ENCODE results near the gene RIOX2.
"Not testable (repeated sequence)": the region's sequence is repeated elsewhere in the genome, so short reads cannot be mapped to it uniquely, and the experiment has no call there.

- TF ChIP-seq, protein P1, sequence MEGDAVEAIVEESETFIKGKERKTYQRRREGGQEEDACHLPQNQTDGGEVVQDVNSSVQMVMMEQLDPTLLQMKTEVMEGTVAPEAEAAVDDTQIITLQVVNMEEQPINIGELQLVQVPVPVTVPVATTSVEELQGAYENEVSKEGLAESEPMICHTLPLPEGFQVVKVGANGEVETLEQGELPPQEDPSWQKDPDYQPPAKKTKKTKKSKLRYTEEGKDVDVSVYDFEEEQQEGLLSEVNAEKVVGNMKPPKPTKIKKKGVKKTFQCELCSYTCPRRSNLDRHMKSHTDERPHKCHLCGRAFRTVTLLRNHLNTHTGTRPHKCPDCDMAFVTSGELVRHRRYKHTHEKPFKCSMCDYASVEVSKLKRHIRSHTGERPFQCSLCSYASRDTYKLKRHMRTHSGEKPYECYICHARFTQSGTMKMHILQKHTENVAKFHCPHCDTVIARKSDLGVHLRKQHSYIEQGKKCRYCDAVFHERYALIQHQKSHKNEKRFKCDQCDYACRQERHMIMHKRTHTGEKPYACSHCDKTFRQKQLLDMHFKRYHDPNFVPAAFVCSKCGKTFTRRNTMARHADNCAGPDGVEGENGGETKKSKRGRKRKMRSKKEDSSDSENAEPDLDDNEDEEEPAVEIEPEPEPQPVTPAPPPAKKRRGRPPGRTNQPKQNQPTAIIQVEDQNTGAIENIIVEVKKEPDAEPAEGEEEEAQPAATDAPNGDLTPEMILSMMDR (IDR thresholded peaks at IDR 0.05): not testable (repeated sequence)
- not testable (repeated sequence) for TF ChIP-seq EZH2 (IDR thresholded peaks at IDR 0.05; ENCODE audit: borderline replicate concordance, insufficient read depth, low read depth, low read length, poor library complexity, severe bottlenecking)
Observed at GRCh38 chr3:97910236-97910831, 61.9 kb downstream of the RIOX2 start.

All from B cell (primary cell).